Amygdala (tissue), 56 donors: Measurements from ENCODE around the gene NME1.
"Not testable (repeated sequence)": the region's sequence is repeated elsewhere in the genome, so short reads cannot be mapped to it uniquely, and the experiment has no call there.

ENCODE experiments used
- DNase-seq, 56 donors: peaks; one replicate each; lab custom pipeline; 2025; lab: John Stamatoyannopoulos, UW

The NME1 gene

GRCh38 chr17:51153210-51154072, at the start of gene NME1:
NME1 (plus strand) TSS chr17:51153559; CDS start chr17:51155655, 2,096 bp downstream.
- peak; percentile 88 to 99 (median 97) for DNase-seq

- DNase-seq, result no peak
Observed at GRCh38 chr17:51107778-51108177, 45.6 kb upstream of the NME1 start.

GRCh38 chr17:51112303-51113222, 40.8 kb upstream of the NME1 start:
- DNase-seq, result peak in 2 of 56 donors; percentile 0 to 4

- no peak for DNase-seq
Observed at GRCh38 chr17:51115179-51115578, 38.2 kb upstream of the NME1 start.

GRCh38 chr17:51118330-51119195, 34.8 kb upstream of the NME1 start:
- DNase-seq, result peak in 3 of 56 donors; percentile 1 to 17 (median 12)

GRCh38 chr17:51119415-51120356, 33.7 kb upstream of the NME1 start:
- DNase-seq, result peak in 26 of 56 donors; percentile 5 to 56 (median 32)

- peak in 22 of 56 donors; percentile 21 to 72 (median 58) for DNase-seq
Observed at GRCh38 chr17:51120357-51120738, 33.0 kb upstream of the NME1 start.

- peak; percentile 41 to 95 (median 85) for DNase-seq
Observed at GRCh38 chr17:51120739-51121619, 32.4 kb upstream of the NME1 start, which contains the start of gene SPAG9. SPAG9 (minus strand) TSS chr17:51120868; CDS start chr17:51120656, 212 bp downstream.

- DNase-seq, result peak in 50 of 56 donors; percentile 1 to 75 (median 41)
Observed at GRCh38 chr17:51121620-51122472, 31.5 kb upstream of the NME1 start.

- DNase-seq, result not testable (repeated sequence)
Observed at GRCh38 chr17:51122473-51123115, 30.8 kb upstream of the NME1 start.

- DNase-seq, result no peak
Observed at GRCh38 chr17:51124640-51125503, 28.5 kb upstream of the NME1 start.

- DNase-seq, result no peak
Observed at GRCh38 chr17:51128076-51128475, 25.3 kb upstream of the NME1 start.

- no peak for DNase-seq
Observed at GRCh38 chr17:51132964-51133319, 20.4 kb upstream of the NME1 start.

GRCh38 chr17:51133365-51133764, 20.0 kb upstream of the NME1 start:
- no peak for DNase-seq

GRCh38 chr17:51135956-51136355, 17.4 kb upstream of the NME1 start:
- DNase-seq, result no peak
